ENCODE data around the gene FUT1.

Gene FUT1

DNA sequence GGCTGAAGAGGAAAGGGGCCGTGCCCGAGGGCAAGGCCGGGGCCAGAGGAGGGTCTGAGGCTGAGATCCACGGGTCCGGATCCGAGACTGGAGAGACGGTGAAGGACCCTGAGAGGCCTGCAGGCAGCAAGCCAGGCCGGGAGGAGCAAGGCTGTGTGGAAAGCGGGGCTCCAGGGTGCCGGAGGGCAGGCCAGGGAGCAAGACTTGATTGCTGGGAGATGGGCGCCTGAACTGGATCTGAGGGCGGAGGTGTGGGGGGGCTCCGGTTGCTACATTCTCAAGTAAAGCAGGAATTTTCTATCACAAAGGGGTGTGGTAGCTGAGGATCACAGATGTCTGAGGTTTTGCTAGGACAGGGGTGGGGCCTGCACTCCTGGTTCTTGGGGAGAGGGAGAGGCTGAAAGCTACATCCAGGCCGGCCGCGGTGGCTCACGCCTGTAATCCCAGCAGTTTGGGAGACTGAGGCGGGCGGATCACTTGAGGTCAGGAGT, 36.7 kb downstream of the FUT1 start:
- no peak for DNase-seq

DNA sequence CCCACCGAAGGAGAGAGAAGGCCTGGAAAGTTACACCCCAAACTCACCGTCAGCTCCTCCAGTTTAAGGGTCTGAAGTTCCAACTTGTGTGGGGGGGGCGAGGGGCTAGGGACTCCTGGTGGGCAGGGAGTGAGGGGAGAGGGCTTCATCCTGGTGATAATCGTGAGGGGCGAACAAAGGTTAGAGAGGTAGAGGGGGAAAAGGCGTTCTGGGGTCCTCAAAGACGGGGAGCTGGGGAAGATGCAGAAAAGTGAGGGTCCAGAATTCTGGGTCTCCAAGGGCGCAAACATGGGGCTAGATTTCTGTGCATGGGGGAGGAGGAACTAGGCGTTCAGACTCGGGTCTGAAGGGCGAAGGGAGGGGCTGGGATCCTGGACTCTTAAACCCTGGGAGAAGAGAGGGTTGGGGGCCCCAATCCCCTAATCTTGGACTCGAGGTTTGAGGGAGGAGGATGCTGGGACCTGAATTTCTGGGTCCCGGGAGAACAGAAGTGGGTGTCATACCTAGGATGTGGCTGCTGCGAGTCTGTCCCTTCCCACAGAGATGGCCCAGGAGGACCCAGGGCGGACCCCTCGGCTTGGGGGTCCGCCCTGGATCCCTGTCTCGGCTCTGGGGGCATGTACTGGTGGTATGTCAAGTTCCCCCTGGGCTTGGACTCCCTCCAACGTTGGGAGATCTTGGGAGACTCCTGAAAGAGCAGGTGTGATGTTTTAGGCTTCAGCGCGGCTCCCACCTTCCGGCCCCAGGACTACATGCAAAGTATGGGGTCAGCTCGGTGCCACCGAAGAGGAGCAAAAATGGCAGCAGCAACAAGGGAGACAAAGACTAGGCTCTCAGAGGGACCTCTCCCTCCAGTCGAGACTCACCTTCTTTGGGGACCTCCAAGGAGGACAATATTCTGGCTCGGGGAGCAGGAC, 37.4 kb downstream of the FUT1 start:
- no peak for DNase-seq

DNA sequence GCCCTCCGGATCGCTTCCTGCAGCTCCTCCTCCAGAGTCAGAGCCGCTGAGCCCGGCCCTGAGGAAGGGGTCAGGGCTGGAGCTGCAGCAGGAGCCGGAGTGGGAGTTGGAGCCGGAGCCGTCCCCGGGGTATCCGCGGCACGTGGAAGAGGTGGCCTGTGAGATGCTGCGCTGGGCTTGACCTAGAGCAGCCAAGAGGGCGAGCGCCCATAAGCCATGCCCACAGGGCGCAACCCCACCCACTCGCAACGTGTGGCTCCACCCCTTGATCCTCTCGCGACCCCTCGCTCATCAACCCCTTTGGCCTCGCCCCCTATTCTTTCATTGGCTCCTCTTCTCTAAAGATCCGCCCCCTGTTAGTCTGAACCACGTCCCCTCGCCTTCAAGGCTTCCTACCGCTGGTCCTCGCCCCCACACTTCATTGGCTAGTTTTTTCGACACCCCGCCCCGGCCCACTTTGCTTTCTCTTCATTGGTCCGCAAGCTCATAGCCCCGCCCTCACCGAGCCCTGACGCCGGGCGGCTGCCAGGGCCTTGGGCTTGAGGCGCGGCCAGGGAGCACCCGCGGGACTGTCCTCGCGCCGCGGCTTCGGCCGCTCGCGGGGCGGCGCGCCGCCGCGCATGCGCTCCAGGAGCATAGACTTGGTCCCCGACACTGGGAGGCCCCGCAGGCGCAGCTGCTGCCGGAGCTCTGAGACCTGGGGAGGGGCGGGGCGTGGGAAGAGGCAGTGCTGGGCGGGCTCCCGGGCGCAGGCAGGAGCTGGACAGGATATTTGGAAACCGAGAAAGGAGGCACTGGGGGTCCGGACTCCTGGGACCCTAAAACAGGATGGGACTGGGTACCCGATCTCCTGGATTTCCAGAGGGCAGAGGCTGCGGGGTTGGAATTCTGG, 38.3 kb downstream of the FUT1 start:
- peak; percentile 93 for DNase-seq

- DNase-seq = no peak
Measured at GRCh38 chr19:48713041-48713863, 39.2 kb downstream of the FUT1 start.

GRCh38 chr19:48711106-48711662, 41.3 kb downstream of the FUT1 start:
- DNase-seq = no peak

- no peak for DNase-seq
Measured at GRCh38 chr19:48708471-48708870, 44.0 kb downstream of the FUT1 start.

DNA sequence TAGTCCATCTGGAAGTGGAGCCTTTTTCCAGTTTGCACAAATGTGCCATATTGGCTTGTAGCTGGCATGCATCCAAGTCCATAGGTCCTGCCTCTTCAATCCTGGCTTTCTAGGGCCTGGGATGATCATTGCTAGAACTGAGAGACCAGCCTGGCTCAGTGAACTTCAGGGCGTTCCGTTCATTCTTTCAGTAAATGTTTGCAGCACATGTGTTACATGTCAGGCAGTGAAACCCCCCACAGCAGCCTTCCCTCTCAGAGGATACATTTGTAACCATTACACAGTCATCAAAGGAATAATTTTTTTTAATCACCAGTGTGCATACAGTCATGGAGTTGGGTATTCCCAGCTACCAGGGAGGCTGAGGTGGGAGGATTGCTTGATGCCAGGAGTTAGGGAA, 47.0 kb downstream of the FUT1 start:
- DNase-seq = no peak

DNA sequence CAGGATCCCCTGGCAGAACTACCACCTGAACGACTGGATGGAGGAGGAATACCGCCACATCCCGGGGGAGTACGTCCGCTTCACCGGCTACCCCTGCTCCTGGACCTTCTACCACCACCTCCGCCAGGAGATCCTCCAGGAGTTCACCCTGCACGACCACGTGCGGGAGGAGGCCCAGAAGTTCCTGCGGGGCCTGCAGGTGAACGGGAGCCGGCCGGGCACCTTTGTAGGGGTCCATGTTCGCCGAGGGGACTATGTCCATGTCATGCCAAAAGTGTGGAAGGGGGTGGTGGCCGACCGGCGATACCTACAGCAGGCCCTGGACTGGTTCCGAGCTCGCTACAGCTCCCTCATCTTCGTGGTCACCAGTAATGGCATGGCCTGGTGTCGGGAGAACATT, 49.1 kb downstream of the FUT1 start:
- no peak for DNase-seq

DNA sequence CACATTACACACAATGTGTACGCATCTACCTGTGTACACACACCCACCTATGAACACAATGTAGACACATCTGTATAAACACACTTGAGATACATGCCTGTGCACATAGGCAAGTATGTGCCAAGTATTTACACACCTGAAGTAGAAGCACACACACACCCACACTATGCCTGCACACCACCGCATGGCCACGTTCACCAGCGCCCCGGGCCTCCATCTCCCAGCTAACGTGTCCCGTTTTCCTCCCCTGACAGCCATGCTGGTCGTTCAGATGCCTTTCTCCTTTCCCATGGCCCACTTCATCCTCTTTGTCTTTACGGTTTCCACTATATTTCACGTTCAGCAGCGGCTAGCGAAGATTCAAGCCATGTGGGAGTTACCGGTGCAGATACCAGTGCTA, 49.7 kb downstream of the FUT1 start:
- DNase-seq = no peak

GRCh38 chr19:48698046-48698445, 54.4 kb downstream of the FUT1 start:
- no peak for DNase-seq

All from T-helper 9 cell (primary cell).